Measurements from ENCODE around the gene JPT1. TPM values are rescaled to one million over a fixed set of nuclear protein-coding genes. Genes with fewer than 3 reads are reported as not detected.

JPT1 gene
- total RNA-seq, 1 donor from 2014 or later = 236 TPM

DNA sequence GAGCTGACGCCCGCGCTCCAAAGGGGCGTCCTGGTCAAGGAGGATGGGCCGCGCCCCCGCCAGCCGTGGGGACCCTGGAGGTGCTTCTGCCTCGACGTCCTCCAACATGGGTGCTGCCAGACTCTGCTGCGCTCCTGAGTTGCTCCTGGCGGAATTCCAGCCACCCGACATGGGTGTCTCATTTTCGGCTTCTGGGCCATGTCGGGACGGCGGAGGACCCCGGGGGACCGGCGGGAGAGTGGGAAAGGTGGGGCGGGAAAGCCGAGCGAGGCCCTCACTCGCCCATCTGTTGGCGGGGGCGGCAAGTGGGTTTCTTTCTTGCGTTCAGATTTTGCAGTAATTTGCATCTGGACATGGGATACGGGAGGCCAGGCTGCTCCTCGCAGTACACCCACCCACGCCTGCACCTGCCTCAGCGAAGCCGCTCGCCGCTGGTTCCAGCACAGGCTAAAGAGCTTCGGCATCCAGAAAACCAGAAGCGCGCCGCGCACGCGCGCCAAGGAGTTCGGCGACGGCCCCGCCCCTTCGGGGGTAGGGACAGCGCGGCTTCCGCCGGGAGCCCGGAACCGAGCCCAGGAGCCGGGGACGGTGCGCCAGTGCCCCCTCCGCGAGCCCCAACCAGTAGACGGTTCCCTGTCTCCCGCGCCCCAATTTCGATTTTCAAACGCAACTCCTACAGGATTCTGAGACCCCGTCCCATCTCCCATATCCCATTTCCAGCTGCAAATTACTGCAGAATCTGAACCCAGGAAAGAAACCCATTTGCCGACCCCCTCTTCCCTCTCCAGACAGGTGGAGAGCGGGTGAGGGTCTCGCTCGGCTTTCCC is 44.7 kb downstream of the JPT1 start, which contains the start of gene ARMC7:
Gene ARMC7 (plus strand): TSS at position 563 of the 827 bp plus-strand sequence. CDS start 320 bp downstream, outside the sequence.
- intact Hi-C loops (cut with micrococcal nuclease) = loop anchor here (1.0 to 5.0 kb wide), 7 partner anchors 22 to 295 kb away; partner anchors contain the start of genes ATP5PD, GGA3, GRB2 and JPT1

DNA sequence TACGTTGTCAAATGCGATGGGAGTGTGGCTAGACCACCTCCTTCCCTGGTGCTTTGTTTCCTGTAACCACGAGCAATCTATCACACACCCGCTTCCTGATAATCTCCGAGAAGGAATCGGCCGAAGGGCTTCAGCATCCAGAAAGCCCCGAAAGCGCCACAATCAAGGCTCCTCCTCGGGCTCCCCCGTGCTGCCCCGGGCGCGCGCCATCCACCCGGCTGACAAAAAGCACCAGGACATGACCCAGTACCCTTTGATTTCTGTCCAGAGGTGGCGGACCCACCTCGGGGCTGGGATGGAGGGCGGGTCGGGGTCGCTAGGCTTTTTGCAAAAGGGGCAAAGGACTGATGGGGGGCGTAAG is 45.3 kb downstream of the JPT1 start:
- intact Hi-C loops (cut with micrococcal nuclease) = loop anchor here (1.0 to 5.0 kb wide), 6 partner anchors 42 to 296 kb away; partner anchors contain the start of genes ATP5PD, GGA3, GRB2 and JPT1

DNA sequence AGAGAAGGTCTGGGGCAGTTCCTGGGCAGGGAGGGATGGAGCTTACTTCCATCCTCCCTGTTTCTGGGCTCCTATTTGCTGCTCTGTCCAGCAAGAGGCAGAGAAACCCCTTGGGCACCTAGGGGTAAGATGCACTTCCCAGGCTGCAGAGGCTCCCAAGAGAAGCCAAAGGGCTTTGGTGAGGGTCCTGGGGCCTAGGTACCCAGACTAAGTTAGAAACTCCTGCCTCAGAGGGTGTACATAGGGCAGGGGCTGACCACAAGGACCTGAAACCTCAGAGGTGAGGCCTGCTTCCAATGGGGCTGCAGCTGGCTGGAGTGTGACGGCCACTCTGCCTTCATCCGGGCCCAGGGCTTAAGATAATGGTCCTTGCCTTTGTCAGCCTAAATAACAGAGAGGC is 46.1 kb downstream of the JPT1 start:
- intact Hi-C loops (cut with micrococcal nuclease) = loop anchor here (2.0 to 5.0 kb wide), 3 partner anchors 41 to 297 kb away; partner anchors contain the start of genes ATP5PD, GRB2 and KCTD2

DNA sequence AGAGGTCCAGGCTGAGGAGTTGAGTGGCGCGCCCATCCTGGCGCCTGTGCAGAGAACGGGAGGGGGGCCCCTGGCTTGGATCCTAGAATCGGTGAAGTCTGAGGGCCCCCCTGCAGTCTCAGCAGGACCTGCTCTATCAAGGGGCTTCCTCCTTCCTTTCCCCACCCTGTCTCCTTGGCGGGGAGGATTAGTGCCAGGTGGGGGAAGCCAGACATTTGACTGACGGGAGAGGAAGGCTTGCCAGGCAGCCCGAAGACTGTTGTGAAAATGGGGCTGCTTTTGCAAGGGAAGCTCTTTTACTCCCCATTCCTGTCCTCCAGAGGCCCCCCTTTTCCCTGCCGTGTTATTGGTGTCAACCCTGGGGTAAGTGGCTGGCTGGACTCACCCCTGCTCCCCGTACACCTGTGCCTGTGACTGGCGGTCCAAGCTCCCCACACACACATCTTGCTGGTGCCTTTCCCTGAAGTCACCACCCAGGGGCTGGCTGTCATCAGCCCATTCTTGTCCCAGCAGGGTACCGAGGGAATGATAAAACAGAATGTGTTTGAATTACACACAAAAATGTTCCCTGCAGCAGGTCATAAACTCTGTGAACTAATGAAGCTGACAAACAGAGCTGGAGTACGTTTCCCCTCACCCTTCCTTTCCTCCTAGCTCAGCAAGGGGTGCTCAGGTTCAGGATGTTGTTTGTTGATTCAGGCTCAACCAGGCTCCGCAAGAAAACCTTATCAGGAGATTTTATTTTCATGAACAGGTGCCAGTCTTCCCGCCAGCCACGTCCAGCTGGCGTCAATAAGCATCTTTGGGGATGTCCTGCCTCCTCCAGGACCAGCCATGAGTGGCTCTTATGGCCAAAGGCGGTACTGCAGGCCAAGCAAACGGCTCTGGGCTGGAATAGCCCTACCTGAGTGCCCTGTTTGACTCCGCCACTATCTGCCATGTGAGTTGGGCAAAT is 48.9 kb downstream of the JPT1 start:
- intact Hi-C loops (cut with micrococcal nuclease) = loop anchor here (5.0 kb wide), 2 partner anchors 38 to 58 kb away; partner anchors contain the start of genes ATP5PD and KCTD2

DNA sequence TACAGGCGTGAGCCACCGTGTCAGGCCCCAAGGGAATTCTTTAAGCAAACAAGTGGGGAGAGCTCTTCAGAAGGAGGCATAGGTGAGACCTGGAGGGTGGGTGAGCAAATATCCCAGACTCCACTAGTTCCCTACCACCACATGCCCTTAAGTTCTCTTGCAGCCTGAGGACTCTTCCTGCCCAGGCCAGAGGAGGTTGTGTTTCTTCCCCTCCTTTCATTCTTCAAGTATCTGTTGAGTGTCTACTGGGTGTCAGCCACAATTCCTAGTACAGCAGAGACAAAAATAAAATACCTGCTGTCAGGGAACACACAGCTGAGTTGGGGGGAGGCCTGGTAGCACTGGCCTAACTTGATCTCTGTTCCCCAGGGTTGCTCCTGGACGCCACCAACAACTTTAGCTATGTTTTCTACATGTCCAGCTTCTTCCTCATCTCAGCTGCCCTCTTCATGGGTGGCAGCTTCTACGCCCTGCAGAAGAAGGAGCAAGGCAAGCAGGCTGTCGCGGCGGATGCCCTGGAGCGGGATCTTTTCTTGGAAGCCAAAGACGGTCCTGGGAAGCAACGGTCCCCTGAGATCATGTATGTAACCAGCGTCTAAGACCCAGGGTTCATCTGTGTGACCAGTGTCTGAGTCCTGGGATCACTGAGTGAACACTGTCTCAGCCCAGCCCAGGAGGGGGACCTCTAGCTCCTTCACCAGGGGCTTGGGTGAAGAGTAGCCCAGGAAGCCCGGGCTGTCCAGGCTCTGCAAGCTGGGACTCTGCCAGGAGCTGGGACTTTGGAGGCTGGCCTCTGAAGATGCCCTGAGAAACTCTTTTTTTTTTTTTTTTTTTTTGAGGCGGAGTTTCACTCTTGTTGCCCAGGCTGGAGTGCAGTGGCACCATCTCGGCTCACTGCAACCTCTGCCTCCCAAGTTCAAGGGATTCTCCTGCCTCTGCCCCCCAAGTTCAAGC is 50.4 kb downstream of the JPT1 start:
- intact Hi-C loops (cut with micrococcal nuclease) = no loop called here

DNA sequence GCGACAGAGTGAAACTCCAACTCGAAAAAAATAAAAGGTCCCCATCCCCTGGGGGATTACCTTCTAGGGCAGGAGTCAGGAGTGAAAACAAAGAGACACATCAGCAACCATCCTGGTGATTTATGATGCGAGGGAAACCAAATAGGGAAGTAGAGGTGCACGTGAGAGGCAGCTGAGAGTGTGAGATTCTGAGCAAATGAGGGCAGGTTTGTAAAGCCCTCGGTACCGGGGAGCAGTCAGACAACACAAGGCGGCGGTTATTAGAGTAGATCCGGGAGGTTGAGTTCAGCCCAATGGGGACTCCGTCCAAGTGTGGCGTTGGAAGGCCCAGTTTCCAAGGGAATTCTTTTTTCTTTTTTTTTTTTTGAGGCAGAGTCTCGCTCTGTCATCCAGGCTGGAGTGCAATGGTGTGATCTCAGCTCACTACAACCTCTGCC is 51.9 kb downstream of the JPT1 start:
- intact Hi-C loops (cut with micrococcal nuclease) = no loop called here

DNA sequence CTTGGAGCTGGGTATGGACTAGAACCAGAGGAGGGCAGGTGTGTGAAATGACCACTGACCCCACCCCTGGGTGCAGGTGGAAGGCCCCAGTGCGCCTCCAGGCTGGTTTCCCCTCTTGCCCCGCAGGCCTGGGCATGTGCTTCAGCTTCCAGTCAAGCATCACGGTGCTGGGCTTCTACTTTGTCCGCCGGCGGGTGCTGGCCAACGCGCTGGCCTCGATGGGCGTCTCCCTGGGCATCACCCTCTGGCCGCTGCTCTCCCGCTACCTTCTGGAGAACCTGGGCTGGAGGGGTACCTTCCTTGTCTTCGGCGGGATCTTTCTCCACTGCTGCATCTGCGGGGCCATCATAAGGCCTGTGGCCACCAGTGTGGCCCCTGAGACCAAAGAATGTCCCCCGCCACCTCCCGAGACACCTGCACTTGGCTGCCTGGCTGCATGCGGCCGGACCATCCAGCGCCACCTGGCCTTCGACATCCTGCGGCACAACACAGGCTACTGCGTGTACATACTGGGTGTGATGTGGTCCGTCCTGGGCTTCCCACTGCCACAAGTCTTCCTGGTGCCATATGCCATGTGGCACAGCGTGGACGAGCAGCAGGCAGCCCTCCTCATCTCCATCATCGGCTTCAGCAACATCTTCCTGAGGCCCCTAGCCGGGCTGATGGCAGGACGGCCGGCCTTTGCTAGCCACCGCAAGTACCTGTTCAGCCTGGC is 54.3 kb downstream of the JPT1 start:
- intact Hi-C loops (cut with micrococcal nuclease) = no loop called here

DNA sequence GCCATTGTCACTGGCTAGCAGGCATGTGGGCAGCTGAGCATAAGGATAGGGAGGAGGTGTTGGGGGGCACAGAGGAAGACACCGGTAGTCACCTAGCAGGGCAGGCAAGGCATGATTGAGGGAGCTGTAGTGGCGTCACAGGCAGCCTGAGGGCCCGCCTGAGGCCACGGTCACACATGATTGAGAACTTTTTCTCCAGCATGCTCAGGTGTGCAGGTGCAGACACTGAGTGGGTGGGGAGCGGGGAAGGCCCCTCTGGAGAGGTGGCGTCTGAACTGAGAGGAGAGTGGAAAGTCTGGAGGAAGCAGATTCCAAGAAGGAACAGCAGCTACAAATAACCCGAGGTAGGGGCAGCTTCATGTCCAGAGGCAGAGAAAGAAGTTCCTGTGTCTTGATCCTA is 55.5 kb downstream of the JPT1 start:
- intact Hi-C loops (cut with micrococcal nuclease) = no loop called here

DNA sequence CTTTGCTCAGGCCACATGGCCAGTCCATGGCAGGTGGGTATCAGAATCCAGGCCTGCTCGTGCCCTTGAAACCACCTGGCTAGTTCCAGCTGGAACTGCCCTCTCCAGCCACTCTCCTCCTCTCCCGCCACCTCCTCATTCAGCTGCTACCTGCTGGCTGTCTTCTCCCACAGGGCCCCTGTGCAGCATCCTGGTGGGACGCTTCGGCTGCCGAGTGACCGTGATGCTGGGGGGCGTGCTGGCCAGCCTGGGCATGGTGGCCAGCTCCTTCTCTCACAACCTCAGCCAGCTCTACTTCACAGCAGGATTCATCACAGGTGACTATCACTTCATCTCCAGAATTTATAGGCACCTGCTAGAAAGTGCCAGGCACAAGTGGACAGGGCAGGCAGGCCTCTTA is 56.4 kb downstream of the JPT1 start:
- intact Hi-C loops (cut with micrococcal nuclease) = no loop called here

DNA sequence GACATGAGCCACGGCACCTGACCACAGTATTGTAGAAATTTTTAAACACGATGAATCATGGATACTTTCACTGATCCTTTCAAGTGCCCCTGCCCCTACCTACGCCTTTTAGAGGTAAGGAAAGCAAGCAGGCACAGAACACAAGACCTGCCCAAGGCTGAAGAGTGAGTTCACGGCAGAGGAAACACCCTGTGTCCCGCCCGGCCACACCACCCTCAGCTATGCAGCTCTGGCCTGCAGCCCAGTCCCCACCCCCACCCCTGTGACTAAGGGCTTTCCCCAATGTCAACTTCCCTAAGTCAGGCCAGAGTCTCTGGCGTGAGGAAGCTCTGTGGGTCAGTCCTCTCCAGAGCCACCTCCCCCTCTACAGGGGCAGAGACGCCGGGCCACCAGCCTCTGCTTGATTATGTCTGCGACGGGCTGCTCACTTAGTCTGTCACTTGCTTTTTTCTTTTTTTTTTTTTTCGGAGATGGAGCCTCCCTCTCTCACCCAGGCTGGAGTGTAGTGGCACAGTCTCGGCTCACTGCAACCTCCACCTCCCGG is 58.2 kb downstream of the JPT1 start:
- intact Hi-C loops (cut with micrococcal nuclease) = no loop called here

DNA sequence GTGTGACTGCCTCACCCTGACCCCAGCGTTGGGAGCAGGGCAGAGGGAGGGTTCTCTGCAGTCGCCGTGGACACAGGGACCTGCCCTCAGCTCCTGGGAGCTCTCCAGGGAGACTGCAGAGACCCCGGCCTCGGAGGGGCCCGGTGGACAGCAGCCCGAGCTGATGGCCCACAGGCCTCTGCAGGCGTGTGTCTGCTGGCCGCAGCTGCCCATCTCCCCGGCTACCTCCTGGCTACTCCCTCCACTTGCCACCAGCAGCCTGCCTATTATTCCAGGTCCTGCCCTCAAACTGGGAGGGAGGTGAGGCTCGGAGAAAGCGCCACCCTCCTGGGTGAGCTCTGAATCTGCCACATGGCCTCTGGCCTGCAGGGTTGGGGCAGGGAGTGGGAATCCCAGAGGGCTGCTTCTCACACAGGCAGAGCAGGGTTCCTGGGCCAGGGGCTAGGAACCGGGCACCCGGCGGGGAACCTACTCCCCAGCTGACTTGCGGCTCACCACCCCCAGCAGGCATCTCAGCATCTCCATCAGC is 59.4 kb downstream of the JPT1 start:
- intact Hi-C loops (cut with micrococcal nuclease) = no loop called here

DNA sequence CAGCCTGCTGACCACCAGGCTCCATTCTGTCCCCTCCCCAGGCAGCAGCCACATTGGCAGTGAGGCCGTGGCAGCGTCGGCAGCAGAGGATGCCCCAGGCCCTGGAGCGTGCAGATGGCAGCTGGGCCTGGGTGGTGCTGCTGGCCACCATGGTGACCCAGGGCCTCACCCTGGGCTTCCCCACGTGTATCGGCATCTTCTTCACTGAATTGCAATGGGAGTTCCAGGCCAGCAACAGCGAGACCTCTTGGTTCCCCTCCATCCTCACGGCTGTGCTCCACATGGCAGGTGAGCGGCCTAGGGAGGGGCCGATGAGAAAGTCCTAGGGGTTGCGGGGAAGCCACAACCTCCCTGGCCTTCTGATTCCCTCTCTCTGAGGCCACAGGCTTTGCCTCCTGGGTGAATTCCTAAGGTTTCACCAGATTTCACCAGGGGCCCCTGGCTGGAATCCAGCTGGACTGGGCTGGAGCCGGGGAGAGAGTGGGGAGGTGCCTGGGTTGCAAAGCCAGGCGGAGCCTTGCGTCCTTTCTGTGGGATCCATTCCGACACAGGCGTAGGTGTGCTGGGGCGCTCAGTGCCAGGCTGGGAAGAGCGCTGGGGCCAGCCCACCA is 60.7 kb downstream of the JPT1 start:
- intact Hi-C loops (cut with micrococcal nuclease) = no loop called here

DNA sequence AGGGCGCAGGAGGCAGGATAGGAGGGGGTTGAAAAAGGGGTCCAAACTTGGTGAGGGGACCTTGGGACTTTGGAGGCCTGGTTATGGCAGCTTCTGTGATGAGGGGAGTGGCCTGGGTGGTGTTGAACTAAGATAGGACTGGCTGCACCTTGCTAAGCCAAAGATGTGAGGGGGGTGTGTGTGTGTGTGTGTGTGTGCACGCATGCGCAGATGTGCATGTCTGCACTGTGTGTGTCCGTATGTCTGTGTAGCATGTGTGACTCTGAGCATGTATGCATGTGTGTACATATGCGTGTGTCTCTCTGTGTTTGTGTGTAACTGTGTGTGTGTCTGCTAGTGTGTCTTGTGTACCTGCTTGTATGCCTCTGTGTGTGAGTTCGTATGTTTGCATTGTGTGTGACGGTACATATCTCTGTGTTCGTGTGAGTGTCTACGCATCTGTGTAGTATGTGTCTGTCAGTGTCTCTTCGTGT is 62.4 kb downstream of the JPT1 start:
- intact Hi-C loops (cut with micrococcal nuclease) = no loop called here

DNA sequence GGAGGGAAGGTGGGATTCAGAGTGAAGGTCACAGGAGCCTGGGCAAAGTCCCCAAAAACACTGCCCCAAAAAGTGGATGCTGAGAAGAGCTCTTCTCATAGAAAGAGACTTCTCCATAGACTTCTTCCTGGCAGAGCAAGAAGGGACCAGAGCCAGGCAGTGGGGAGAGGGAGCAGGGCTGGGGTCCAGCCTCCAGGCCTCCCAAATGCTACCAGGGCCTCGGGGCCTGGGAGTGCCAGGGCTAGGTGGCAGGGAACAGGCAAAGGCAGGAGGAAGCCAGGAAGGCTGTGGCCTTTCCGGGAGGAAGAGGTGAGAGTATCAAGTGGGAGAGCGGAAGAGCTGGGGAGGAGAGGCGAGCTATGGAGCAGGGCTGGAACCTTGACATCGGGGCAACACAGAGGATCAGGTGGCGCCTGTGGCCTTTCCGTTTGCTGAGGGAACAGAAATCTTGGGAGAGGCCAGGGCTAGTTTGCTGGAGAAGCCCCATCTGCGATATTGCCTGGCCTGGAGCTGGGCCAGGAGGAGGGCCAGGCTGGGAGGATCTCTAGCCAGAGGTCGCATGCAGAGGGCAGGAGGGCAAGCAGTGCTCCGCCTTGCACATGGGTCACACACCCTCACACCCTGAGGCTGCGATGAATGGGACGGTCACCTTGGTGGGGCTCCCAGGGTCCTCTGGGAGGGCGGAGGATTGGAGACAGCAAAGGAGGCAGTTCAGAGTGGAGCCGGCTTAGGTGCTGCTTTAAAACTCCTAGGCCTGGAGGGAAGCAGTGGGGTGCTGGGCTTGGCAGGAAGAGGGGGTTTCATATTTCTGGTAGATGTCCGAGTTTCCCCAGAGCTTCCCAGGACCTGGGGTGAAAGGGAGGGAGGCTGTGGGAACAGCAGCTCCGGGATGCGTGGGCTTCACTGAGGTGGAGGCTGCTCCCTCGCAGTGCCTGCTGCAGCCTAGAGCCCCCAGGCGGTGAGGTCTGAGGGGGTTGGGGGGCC is 63.1 kb downstream of the JPT1 start:
- intact Hi-C loops (cut with micrococcal nuclease) = no loop called here

DNA sequence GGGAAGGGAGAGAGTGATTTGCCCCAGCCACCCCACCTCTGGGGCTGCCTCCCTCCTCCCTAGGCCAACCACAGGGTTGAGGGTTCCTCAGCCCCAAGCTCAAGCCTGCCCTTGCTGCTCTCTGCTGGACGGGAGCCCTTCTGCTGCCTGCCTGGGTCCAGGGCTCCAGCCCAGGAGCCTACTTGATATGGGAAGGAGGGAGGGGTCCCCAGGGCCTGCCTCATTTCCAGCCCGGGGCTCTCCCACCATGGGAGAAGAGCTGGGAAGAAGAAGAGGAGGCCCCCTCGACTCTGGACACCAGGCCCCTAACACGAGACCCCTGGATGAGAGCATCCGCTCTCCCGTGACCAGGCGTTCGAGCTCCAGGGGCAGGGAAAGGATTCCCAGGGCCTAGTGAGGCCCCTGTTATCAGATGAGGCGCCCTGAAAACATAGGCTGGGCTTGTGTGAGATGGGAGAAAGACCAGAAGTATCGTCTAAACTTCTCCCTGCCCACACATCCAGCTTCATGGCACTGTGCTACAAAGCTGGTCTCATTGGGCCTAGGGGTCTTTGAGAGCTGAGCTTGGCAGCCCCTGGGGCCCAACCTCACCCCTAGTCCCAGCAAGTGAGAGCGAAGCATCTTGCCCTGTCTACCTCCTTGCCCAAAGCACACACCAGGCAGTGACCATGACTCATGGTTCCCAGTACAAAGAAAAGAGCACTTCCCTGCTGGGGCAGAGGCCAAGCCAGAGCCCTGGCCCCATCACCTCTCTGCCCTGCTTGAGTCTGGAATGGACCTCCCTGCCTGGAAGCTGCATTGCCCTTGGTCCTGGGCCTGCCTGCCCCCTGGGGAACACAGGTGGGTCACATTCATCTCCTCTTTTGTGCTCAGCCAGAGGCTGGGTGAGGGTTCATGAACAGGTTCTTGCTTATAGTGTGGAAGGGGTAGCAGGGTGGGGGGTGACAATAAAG is 65.6 kb downstream of the JPT1 start:
- intact Hi-C loops (cut with micrococcal nuclease) = loop anchor here (5.0 kb wide), 1 partner anchor 41 kb away; the partner anchor contains the start of genes ATP5PD and KCTD2
